Measurements from ENCODE around the gene SLC66A2.
"Not testable (repeated sequence)": the region's sequence is repeated elsewhere in the genome, so short reads cannot be mapped to it uniquely, and the experiment has no call there.

SLC66A2 gene

GRCh38 chr18:79960161-79960801, 8.8 kb upstream of the SLC66A2 start:
- H3K27me3 ChIP-seq (replicated peaks in 2 of 5; ENCODE audit: control insufficient read depth in 4 of 5, insufficient read depth in 5 of 5, low read length in 4 of 5); POLR2A ChIA-PET; H3K4me3 ChIP-seq (ENCODE audit: control insufficient read depth in 1 of 7, extremely low read depth in 1 of 7, insufficient read depth in 4 of 7, low read depth in 2 of 7, low read length in 6 of 7); H3K36me3 ChIP-seq (ENCODE audit: control insufficient read depth in 4 of 4, insufficient read depth in 4 of 4, low read length in 3 of 4); H3K27ac ChIP-seq (ENCODE audit: insufficient read depth in 1 of 2, low read depth in 1 of 2, low read length in 2 of 2, poor library complexity in 1 of 2, severe bottlenecking in 2 of 2); H3K9me3 ChIP-seq (ENCODE audit: control extremely low read depth in 1 of 5, control insufficient read depth in 4 of 5, insufficient read depth in 2 of 5, low read depth in 1 of 5, low read length in 4 of 5): not testable (repeated sequence)
- 45% methylated on average over 8 of the region's 12 CpGs for WGBS (ENCODE audit: insufficient coverage)
- CTCF ChIA-PET = interaction anchor here (1.0 kb wide), 1 partner anchor 14 kb away, joined by 3 read pairs; no protein-coding TSS in a partner anchor
- H3K4me1 ChIP-seq (ENCODE audit: control extremely low read depth in 1 of 4, control insufficient read depth in 4 of 4, insufficient read depth in 4 of 4, low read length in 3 of 4) = peaks cover 2 to 39% (median 17%) of the 10 kb centered on the region in 4 experiments
- DNase-seq = peak in 1 of 3 donors; percentile 56

DNA sequence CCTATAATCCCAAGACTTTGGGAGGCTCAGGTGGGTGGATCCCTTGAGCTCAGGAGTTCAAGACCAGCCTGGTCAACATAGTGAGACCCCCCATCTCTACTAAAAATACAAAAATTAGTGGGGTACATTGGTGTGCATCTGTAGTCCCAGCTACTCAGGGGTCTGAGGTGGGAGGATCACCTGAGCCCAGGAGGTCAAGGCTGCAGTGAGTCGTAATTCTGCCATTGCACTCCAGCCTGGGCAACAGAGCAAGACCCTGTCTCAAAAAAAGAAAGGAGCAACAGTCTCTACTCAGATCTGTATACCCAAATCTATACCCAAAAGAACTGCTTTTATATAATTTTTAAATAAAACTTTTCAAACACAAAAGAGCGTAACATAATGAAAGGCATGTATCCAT, 7.5 kb upstream of the SLC66A2 start:
- Histone ChIP-seq H3K27me3 (replicated peaks in 2 of 5; ENCODE audit: control insufficient read depth in 4 of 5, insufficient read depth in 5 of 5, low read length in 4 of 5) (peaks cover 0 to 2% (median 0%) of the 10 kb centered on the region in 5 experiments), H3K36me3 (ENCODE audit: control insufficient read depth in 4 of 4, insufficient read depth in 4 of 4, low read length in 3 of 4) (no peaks in the 10 kb centered on the region), H3K27ac (ENCODE audit: insufficient read depth in 1 of 2, low read depth in 1 of 2, low read length in 2 of 2, poor library complexity in 1 of 2, severe bottlenecking in 2 of 2) (no peak overlapping the region), H3K9me3 (ENCODE audit: control extremely low read depth in 1 of 5, control insufficient read depth in 4 of 5, insufficient read depth in 2 of 5, low read depth in 1 of 5, low read length in 4 of 5) (no peaks in the 10 kb centered on the region), H3K4me3 (ENCODE audit: control insufficient read depth in 1 of 7, extremely low read depth in 1 of 7, insufficient read depth in 4 of 7, low read depth in 2 of 7, low read length in 6 of 7) (no peak overlapping the region), H3K4me1 (ENCODE audit: control extremely low read depth in 1 of 4, control insufficient read depth in 4 of 4, insufficient read depth in 4 of 4, low read length in 3 of 4) (peaks cover 0 to 29% (median 11%) of the 10 kb centered on the region in 4 experiments)
- no CpG with 5 or more reads among the region's 2 CpGs for WGBS (ENCODE audit: insufficient coverage)
- ChIA-PET CTCF (interaction anchor here (0.8 kb wide), 1 partner anchor 14 kb away, joined by 3 read pairs; no protein-coding TSS in a partner anchor), POLR2A (no interaction called here)
- no peak for DNase-seq

- Histone ChIP-seq H3K9me3 (ENCODE audit: control extremely low read depth in 1 of 5, control insufficient read depth in 4 of 5, insufficient read depth in 2 of 5, low read depth in 1 of 5, low read length in 4 of 5) (no peaks in the 10 kb centered on the region), H3K4me1 (ENCODE audit: control extremely low read depth in 1 of 4, control insufficient read depth in 4 of 4, insufficient read depth in 4 of 4, low read length in 3 of 4) (peaks cover 0 to 17% (median 12%) of the 10 kb centered on the region in 4 experiments), H3K27me3 (replicated peaks in 2 of 5; ENCODE audit: control insufficient read depth in 4 of 5, insufficient read depth in 5 of 5, low read length in 4 of 5) (peaks cover 0 to 6% (median 3%) of the 10 kb centered on the region in 5 experiments), H3K36me3 (ENCODE audit: control insufficient read depth in 4 of 4, insufficient read depth in 4 of 4, low read length in 3 of 4) (no peaks in the 10 kb centered on the region), H3K4me3 (ENCODE audit: control insufficient read depth in 1 of 7, extremely low read depth in 1 of 7, insufficient read depth in 4 of 7, low read depth in 2 of 7, low read length in 6 of 7) (no peak overlapping the region), H3K27ac (ENCODE audit: insufficient read depth in 1 of 2, low read depth in 1 of 2, low read length in 2 of 2, poor library complexity in 1 of 2, severe bottlenecking in 2 of 2) (no peak overlapping the region)
- POLR2A ChIA-PET = no interaction called here
- 83% methylated on average over 1 of the region's 2 CpGs for WGBS (ENCODE audit: insufficient coverage)
- DNase-seq = no peak
- CTCF ChIA-PET = no interaction called here
Measured at GRCh38 chr18:79956276-79956675, 4.8 kb upstream of the SLC66A2 start.

DNA sequence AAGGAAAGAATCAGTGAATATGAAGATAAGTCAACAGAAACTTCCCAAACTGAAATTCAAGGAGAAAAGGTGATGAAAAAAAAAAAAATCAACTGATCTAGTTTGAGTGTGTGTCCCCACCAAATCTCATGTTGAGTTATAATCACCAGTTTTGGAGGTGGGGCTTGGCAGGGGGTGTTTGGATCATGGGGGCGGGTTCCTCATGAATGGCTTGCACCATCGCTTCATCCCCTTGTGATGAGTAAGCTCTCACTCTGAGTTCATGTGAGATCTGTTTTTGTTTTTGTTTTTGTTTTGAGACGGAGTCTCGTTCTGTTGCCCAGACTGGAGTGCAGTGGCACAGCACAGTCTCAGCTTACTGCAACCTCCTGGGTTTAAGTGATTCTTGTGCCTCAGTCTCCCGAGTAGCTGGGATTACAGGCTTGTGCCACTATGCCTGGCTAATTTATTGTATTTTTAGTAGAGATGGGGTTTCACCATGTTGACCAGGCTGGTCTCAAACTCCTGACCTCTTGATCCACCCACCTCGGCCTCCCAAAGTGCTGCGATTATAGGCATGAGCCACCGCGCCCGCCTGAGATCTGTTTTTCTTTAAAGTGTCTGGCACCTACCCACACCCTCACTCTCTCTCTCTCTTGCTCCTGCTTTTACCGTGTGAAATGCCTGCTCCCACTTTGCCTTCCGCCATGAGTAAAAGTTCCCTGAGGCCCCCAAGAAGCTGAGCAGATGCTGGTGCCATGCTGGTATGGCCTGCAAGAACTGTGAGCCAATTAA, 4.0 kb upstream of the SLC66A2 start:
- Histone ChIP-seq H3K9me3 (ENCODE audit: control extremely low read depth in 1 of 5, control insufficient read depth in 4 of 5, insufficient read depth in 2 of 5, low read depth in 1 of 5, low read length in 4 of 5) (no peaks in the 10 kb centered on the region), H3K27ac (ENCODE audit: insufficient read depth in 1 of 2, low read depth in 1 of 2, low read length in 2 of 2, poor library complexity in 1 of 2, severe bottlenecking in 2 of 2) (no peak overlapping the region), H3K4me3 (ENCODE audit: control insufficient read depth in 1 of 7, extremely low read depth in 1 of 7, insufficient read depth in 4 of 7, low read depth in 2 of 7, low read length in 6 of 7) (no peak overlapping the region), H3K36me3 (ENCODE audit: control insufficient read depth in 4 of 4, insufficient read depth in 4 of 4, low read length in 3 of 4) (no peaks in the 10 kb centered on the region), H3K27me3 (replicated peaks in 2 of 5; ENCODE audit: control insufficient read depth in 4 of 5, insufficient read depth in 5 of 5, low read length in 4 of 5) (peaks cover 0 to 6% (median 3%) of the 10 kb centered on the region in 5 experiments), H3K4me1 (ENCODE audit: control extremely low read depth in 1 of 4, control insufficient read depth in 4 of 4, insufficient read depth in 4 of 4, low read length in 3 of 4) (peaks cover 0 to 17% (median 13%) of the 10 kb centered on the region in 4 experiments)
- 94% methylated on average over 8 of the region's 12 CpGs for WGBS (ENCODE audit: insufficient coverage)
- CTCF ChIA-PET = interaction anchor here (1.3 kb wide), 1 partner anchor 10 kb away, joined by 3 read pairs; no protein-coding TSS in a partner anchor
- POLR2A ChIA-PET = interaction anchor here (0.6 kb wide), 1 partner anchor 43 kb away, joined by 3 read pairs; no protein-coding TSS in a partner anchor
- no peak for DNase-seq

DNA sequence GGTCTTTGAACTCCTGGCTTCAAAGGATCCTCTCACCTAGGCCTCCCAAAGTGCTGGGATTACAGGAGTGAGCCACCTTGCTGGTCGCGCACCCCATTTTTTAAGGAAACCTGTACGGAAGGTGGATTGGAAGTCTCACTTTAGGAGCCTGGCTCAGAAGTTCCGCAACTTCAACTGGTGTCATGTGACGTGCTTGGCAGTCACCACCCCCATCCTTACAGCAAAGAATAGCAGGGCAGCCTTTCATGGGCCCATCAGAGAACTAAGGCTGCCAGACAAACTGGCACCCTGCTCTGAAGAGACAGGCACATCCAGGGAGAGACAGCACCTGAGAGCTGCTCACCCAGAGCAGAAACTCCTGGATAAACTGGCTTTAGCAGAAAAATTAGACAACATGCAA, 3.3 kb upstream of the SLC66A2 start:
- no peak overlapping the region for H3K4me3 ChIP-seq (ENCODE audit: control insufficient read depth in 1 of 7, extremely low read depth in 1 of 7, insufficient read depth in 4 of 7, low read depth in 2 of 7, low read length in 6 of 7)
- no peak overlapping the region for H3K27ac ChIP-seq (ENCODE audit: insufficient read depth in 1 of 2, low read depth in 1 of 2, low read length in 2 of 2, poor library complexity in 1 of 2, severe bottlenecking in 2 of 2)
- POLR2A ChIA-PET = interaction anchor here (0.6 kb wide), 1 partner anchor 151 kb away, joined by 7 read pairs; no protein-coding TSS in a partner anchor
- peak in 1 of 3 donors; percentile 36 for DNase-seq
- H3K9me3 ChIP-seq (ENCODE audit: control extremely low read depth in 1 of 5, control insufficient read depth in 4 of 5, insufficient read depth in 2 of 5, low read depth in 1 of 5, low read length in 4 of 5) = no peaks in the 10 kb centered on the region
- no peaks in the 10 kb centered on the region for H3K36me3 ChIP-seq (ENCODE audit: control insufficient read depth in 4 of 4, insufficient read depth in 4 of 4, low read length in 3 of 4)
- CTCF ChIA-PET = interaction anchor here (1.0 to 1.3 kb wide), 2 partner anchors 10 to 163 kb away, joined by 3 read pairs; no protein-coding TSS in a partner anchor
- 68% methylated on average over 5 of the region's 5 CpGs for WGBS (ENCODE audit: insufficient coverage)
- peaks cover 2 to 21% (median 18%) of the 10 kb centered on the region in 4 experiments for H3K4me1 ChIP-seq (ENCODE audit: control extremely low read depth in 1 of 4, control insufficient read depth in 4 of 4, insufficient read depth in 4 of 4, low read length in 3 of 4)
- H3K27me3 ChIP-seq (replicated peaks in 2 of 5; ENCODE audit: control insufficient read depth in 4 of 5, insufficient read depth in 5 of 5, low read length in 4 of 5) = peaks cover 0 to 6% (median 3%) of the 10 kb centered on the region in 5 experiments

GRCh38 chr18:79953971-79954651, 2.7 kb upstream of the SLC66A2 start:
- ChIA-PET POLR2A (interaction anchor here (0.6 kb wide), 1 partner anchor 152 kb away, joined by 7 read pairs; no protein-coding TSS in a partner anchor), CTCF (interaction anchor here (1.0 kb wide), 1 partner anchor 162 kb away, joined by 3 read pairs; no protein-coding TSS in a partner anchor)
- Histone ChIP-seq H3K27ac (ENCODE audit: insufficient read depth in 1 of 2, low read depth in 1 of 2, low read length in 2 of 2, poor library complexity in 1 of 2, severe bottlenecking in 2 of 2) (no peak overlapping the region), H3K4me3 (ENCODE audit: control insufficient read depth in 1 of 7, extremely low read depth in 1 of 7, insufficient read depth in 4 of 7, low read depth in 2 of 7, low read length in 6 of 7) (no peak overlapping the region), H3K27me3 (replicated peaks in 2 of 5; ENCODE audit: control insufficient read depth in 4 of 5, insufficient read depth in 5 of 5, low read length in 4 of 5) (peaks cover 0 to 6% (median 3%) of the 10 kb centered on the region in 5 experiments), H3K36me3 (ENCODE audit: control insufficient read depth in 4 of 4, insufficient read depth in 4 of 4, low read length in 3 of 4) (peaks cover 0 to under 1% (median under 1%) of the 10 kb centered on the region in 4 experiments), H3K4me1 (ENCODE audit: control extremely low read depth in 1 of 4, control insufficient read depth in 4 of 4, insufficient read depth in 4 of 4, low read length in 3 of 4) (peaks cover 6 to 26% (median 24%) of the 10 kb centered on the region in 4 experiments), H3K9me3 (ENCODE audit: control extremely low read depth in 1 of 5, control insufficient read depth in 4 of 5, insufficient read depth in 2 of 5, low read depth in 1 of 5, low read length in 4 of 5) (no peaks in the 10 kb centered on the region)
- 92% methylated on average over 10 of the region's 10 CpGs for WGBS (ENCODE audit: insufficient coverage)
- peak in 1 of 3 donors; percentile 27 for DNase-seq

Data from common myeloid progenitor, CD34-positive (primary cell).